Common myeloid progenitor, CD34-positive (primary cell): ENCODE measurements around the gene ARHGAP26.

ENCODE experiments used
- CTCF ChIA-PET: fragments of 350-600 bp; sonication (Branson Sonifier 250); formaldehyde crosslinking; loops from one replicate; lab custom pipeline; 2021; ENCODE audit warnings: antibody characterized with exemption; lab: Charles Lee
- POLR2A ChIA-PET: fragments of 350-600 bp; sonication (Branson Sonifier 250); formaldehyde crosslinking; loops from one replicate; lab custom pipeline; 2021; ENCODE audit warnings: antibody characterized with exemption; lab: Charles Lee
- DNase-seq, 3 donors: peaks; one replicate each; pipeline versions ENCODE4 v3.0.0 to v3.0.0-alpha.2; 2013
- H3K27ac ChIP-seq, 2 experiments: 1 replicate in 1 of 2; 2 replicates in 1 of 2; pipeline ENCODE4 v1.7.0; 2013; ENCODE audit warnings: inconsistent platforms in 2 of 2, low read length in 2 of 2, mild to moderate bottlenecking in 2 of 2, low read depth in 1 of 2, moderate library complexity in 1 of 2; ENCODE audit not compliant: severe bottlenecking in 2 of 2, insufficient read depth in 1 of 2, poor library complexity in 1 of 2
- H3K27me3 ChIP-seq, 5 experiments: replicated peaks in 2 of 5; 1 replicate in 3 of 5; 2 replicates in 2 of 5; pipeline versions ENCODE4 v1.6.1 to v1.7.0; 2013; ENCODE audit warnings: low read length in 4 of 5, mild to moderate bottlenecking in 2 of 5, moderate library complexity in 2 of 5, inconsistent platforms in 1 of 5; ENCODE audit not compliant: insufficient read depth in 5 of 5, control insufficient read depth in 4 of 5
- H3K36me3 ChIP-seq, 4 experiments: 1 replicate in 2 of 4; 2 replicates in 2 of 4; pipeline versions ENCODE4 v1.6.1 to v1.7.0; 2013; ENCODE audit warnings: low read length in 3 of 4, control low read depth in 1 of 4, mild to moderate bottlenecking in 1 of 4; ENCODE audit not compliant: control insufficient read depth in 4 of 4, insufficient read depth in 4 of 4
- H3K4me1 ChIP-seq, 4 experiments: 1 replicate in 3 of 4; 2 replicates in 1 of 4; pipeline versions ENCODE4 v1.6.1 to v1.7.1; 2013; ENCODE audit warnings: low read length in 3 of 4, mild to moderate bottlenecking in 3 of 4, control low read depth in 1 of 4, inconsistent platforms in 1 of 4, moderate library complexity in 1 of 4; ENCODE audit not compliant: control insufficient read depth in 4 of 4, insufficient read depth in 4 of 4; ENCODE audit errors: control extremely low read depth in 1 of 4
- H3K4me3 ChIP-seq, 7 experiments: 1 replicate in 4 of 7; 2 replicates in 3 of 7; pipeline versions ENCODE4 v1.5.1 to v1.7.0; 2013; ENCODE audit warnings: mild to moderate bottlenecking in 7 of 7, low read length in 6 of 7, moderate library complexity in 6 of 7, inconsistent platforms in 2 of 7, low read depth in 2 of 7, control low read depth in 1 of 7; ENCODE audit not compliant: insufficient read depth in 4 of 7, control insufficient read depth in 1 of 7; ENCODE audit errors: extremely low read depth in 1 of 7
- H3K9me3 ChIP-seq, 5 experiments: 1 replicate in 4 of 5; 2 replicates in 1 of 5; pipeline versions ENCODE4 v1.6.1 to v1.7.1; 2013; ENCODE audit warnings: low read length in 4 of 5, mild to moderate bottlenecking in 2 of 5, inconsistent platforms in 1 of 5, low read depth in 1 of 5, moderate library complexity in 1 of 5; ENCODE audit not compliant: control insufficient read depth in 4 of 5, insufficient read depth in 2 of 5; ENCODE audit errors: control extremely low read depth in 1 of 5
- WGBS: methylation state at CpG from one replicate; pipeline ENCODE4 v1.1.5; 2013; ENCODE audit not compliant: insufficient coverage; 5-methylcytosine and 5-hydroxymethylcytosine counted together

Gene ARHGAP26

DNA sequence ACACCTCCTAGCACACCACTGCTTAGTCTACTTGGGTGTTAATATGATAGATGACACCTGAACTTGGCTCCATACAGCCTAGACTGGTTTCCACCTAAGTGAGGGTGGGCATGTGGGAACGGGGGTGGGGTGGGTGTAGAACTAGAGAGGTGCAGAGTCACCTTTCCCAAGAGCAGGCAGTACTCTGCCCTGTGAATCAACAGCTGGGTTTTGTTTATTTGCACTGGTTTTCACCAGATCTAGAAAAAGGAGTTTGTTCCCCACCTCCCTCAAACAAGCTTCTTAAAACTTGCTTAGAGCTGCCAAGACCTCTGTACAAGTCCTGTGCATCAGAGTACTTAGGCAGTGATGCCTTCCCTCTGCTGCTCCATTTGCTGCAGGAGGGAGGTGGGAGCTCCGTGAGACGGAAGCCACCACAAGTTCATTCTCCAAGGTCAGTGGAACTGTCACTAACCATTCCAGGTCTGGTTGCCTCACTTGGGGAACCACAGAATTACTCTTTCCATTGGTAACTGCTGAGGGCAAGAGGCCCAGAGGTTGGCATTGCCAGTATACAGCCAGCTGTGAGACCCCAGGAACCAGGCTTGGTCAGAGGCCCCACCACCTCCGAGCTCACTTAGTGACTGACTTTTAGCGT, 469.8 kb downstream of the ARHGAP26 start:
- ChIA-PET CTCF (interaction anchor here (0.6 to 1.5 kb wide), 5 partner anchors 10 to 28 kb away, joined by 3 to 4 read pairs (median 3); no protein-coding TSS in a partner anchor), POLR2A (no interaction called here)
- no peaks in the 10 kb centered on the region for H3K36me3 ChIP-seq
- no peaks in the 10 kb centered on the region for H3K4me1 ChIP-seq
- peaks cover 0 to 4% (median 1%) of the 10 kb centered on the region in 5 experiments for H3K9me3 ChIP-seq
- no peak overlapping the region for H3K4me3 ChIP-seq
- WGBS = 86% methylated on average over 4 of the region's 5 CpGs
- no peak for DNase-seq
- H3K27me3 ChIP-seq = no peaks in the 10 kb centered on the region
- H3K27ac ChIP-seq = no peak overlapping the region

DNA sequence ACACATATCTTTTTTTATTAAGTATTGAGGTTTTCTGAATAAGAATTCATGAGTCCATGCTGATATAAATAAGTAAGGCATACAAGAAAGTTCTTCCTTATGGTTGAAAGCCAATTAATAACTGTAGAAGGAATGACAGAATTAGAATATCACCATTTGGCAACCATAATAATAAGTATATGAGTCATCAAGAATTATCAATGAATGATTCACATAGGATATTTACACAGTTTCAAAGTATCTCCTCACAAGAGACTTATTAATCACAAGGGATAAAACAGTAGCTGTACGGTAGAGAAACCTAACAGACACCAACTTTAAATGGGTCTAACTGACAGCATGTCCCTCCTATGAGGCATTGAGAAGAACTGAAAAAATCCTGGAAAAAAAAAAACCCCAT, 471.7 kb downstream of the ARHGAP26 start:
- DNase-seq = no peak
- H3K9me3 ChIP-seq = peaks cover 0 to 4% (median 3%) of the 10 kb centered on the region in 5 experiments
- no peaks in the 10 kb centered on the region for H3K27me3 ChIP-seq
- no peak overlapping the region for H3K4me3 ChIP-seq
- ChIA-PET CTCF (no interaction called here), POLR2A (no interaction called here)
- WGBS = no CpG with 5 or more reads among the region's 1 CpG
- no peak overlapping the region for H3K27ac ChIP-seq
- H3K36me3 ChIP-seq = no peaks in the 10 kb centered on the region
- H3K4me1 ChIP-seq = no peaks in the 10 kb centered on the region

- Histone ChIP-seq H3K4me3 (no peak overlapping the region), H3K9me3 (peaks cover 0 to 4% (median 3%) of the 10 kb centered on the region in 5 experiments), H3K36me3 (no peaks in the 10 kb centered on the region), H3K27ac (no peak overlapping the region), H3K27me3 (no peaks in the 10 kb centered on the region), H3K4me1 (no peaks in the 10 kb centered on the region)
- CTCF ChIA-PET = no interaction called here
- POLR2A ChIA-PET = no interaction called here
- 100% methylated on average over 4 of the region's 6 CpGs for WGBS
- no peak for DNase-seq
These were observed 472.9 kb downstream of the ARHGAP26 start for GRCh38 chr5:143243103-143243502.

GRCh38 chr5:143244000-143244736, 474.0 kb downstream of the ARHGAP26 start:
- H3K27ac ChIP-seq = no peak overlapping the region
- H3K9me3 ChIP-seq = peaks cover 0 to 4% (median 3%) of the 10 kb centered on the region in 5 experiments
- no peaks in the 10 kb centered on the region for H3K36me3 ChIP-seq
- H3K4me3 ChIP-seq = no peak overlapping the region
- H3K27me3 ChIP-seq = no peaks in the 10 kb centered on the region
- 99% methylated on average over 14 of the region's 16 CpGs for WGBS
- ChIA-PET CTCF (no interaction called here), POLR2A (no interaction called here)
- no peak for DNase-seq
- peaks cover 0 to 7% (median 0%) of the 10 kb centered on the region in 4 experiments for H3K4me1 ChIP-seq

DNA sequence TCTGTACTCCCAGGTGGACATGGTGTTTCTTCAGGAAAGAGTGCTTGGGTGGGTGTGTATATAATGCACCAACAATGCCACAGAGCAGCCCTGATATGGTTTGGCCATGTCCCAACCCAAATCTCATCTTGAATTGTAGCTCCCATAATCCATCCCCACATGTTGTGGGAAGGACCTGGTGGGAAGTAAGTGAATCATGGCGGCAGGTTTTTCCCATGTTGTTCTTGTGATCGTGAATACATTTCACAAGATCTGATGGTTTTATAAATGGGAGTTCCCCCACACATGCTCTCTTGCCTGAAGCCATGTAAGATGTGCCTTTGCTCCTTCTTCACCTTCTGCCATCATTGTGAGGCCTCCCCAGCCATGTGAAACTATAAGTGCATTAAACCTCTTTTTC, 474.8 kb downstream of the ARHGAP26 start:
- Histone ChIP-seq H3K9me3 (peaks cover 0 to 4% (median 3%) of the 10 kb centered on the region in 5 experiments), H3K4me1 (peaks cover 0 to 8% (median 0%) of the 10 kb centered on the region in 4 experiments), H3K27me3 (no peaks in the 10 kb centered on the region), H3K27ac (no peak overlapping the region), H3K36me3 (no peaks in the 10 kb centered on the region), H3K4me3 (no peak overlapping the region)
- ChIA-PET POLR2A (no interaction called here), CTCF (no interaction called here)
- no CpG with 5 or more reads among the region's 2 CpGs for WGBS
- DNase-seq = no peak

DNA sequence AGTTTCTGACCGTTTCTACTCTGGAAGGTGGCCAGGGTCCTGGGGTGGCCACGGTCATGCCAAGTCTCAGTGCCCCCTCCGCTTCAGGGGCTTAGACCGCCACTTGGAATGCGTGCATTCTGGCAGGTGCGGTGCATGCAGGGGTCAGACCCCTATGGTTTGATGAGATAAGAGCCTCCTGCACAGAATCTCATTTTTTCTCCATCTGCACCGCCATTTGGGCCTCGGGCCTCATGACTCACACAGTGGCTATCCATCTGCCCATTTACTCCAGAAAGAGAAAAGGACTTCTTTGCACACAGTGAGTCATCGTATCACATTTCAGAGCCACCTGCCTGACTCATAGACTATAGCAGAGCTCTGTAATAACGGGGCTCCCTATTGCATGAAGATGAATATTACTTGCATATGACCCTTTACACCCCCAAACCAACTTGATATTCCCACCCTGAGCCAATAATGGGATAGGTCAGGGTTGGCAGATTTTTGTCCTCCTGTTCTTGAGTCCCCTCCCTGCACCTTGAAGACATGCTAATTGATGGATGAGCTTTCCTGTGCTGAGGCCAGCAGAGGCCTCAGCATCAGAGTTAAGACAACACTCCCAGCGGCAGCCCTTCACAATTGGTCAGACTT, 475.9 kb downstream of the ARHGAP26 start:
- CTCF ChIA-PET = interaction anchor here (0.5 kb wide), 1 partner anchor 147 kb away, joined by 3 read pairs; no protein-coding TSS in a partner anchor
- Histone ChIP-seq H3K9me3 (peaks cover 0 to 4% (median 3%) of the 10 kb centered on the region in 5 experiments), H3K27me3 (no peaks in the 10 kb centered on the region), H3K4me3 (no peak overlapping the region), H3K4me1 (peaks cover 0 to 8% (median 0%) of the 10 kb centered on the region in 4 experiments), H3K27ac (no peak overlapping the region), H3K36me3 (no peaks in the 10 kb centered on the region)
- no peak for DNase-seq
- 91% methylated on average over 9 of the region's 11 CpGs for WGBS
- POLR2A ChIA-PET = no interaction called here
